HG03097 (cell line): ENCODE results near the gene MAP3K20.

ENCODE experiments used
- ATAC-seq: cut with Tn5 transposase; IDR thresholded peaks from one replicate; pipeline ENCODE4 v1.9.1; 2021; ENCODE audit not compliant: unreplicated experiment, low FRiP score

The MAP3K20 gene

GRCh38 chr2:173221937-173222594, 146.4 kb downstream of the MAP3K20 start:
- ATAC-seq, result no peak

- no peak for ATAC-seq
Measured at GRCh38 chr2:173223871-173224270, 148.2 kb downstream of the MAP3K20 start.

- no peak for ATAC-seq
Measured at GRCh38 chr2:173226899-173227698, 151.5 kb downstream of the MAP3K20 start.

DNA sequence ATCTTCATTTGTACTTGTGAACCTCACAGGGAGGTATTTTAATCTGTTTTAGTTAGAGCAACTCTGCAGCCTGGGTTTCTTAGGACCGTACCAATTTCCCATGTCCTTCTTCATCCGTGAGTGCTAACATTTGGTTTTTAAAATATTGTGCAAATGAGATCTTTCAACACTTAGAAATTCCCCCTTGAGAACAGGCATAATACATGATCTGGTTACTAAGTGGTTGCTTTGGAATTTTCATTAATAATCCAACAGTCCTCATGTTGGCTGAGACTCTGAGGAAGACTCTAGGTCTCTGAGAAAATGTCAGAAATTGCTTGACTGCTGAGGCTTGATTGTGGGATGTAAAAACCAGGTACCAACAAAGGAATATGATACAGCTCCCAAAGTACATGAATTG, 153.4 kb downstream of the MAP3K20 start:
- ATAC-seq, result no peak

DNA sequence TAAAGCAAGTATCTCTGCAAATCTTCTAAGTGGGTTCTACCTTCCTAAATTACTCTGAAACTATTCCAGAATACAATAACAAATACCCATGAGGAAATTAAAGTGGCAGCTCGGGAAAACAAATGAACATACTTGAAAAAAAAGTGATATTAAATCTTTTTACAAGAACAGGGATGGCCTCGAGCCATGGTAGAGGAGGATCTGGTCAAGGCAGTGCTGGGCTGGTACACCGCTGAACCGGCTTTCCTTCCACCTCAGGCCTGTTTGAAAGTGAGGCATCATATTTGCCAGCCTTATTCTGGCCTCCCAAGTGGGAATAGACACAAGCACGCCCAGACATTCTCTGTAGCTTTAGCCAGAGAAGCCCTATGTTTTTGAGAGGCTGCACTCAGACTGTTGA, 154.5 kb downstream of the MAP3K20 start:
- no peak for ATAC-seq

DNA sequence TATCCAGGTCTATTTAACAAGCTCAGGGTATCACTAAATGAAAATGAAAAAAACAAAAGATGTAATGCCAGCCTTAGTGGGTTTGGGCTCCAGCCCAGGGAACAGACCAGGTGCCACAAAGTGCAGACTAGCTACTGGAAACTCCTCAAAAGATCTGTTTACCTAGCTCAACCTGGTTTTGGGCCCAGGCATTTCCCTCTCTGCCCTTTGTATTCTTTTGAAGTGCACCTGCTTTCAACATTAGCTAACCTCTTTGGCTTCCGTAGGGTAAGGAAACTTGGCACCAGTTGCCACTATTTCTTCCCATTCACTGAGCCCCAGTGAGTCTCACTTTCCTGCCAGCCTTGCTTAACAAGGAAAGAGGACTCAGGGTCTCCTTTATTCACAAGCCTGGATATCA, 155.4 kb downstream of the MAP3K20 start:
- ATAC-seq, result no peak

- no peak for ATAC-seq
Measured at GRCh38 chr2:173231465-173231864, 155.8 kb downstream of the MAP3K20 start.

DNA sequence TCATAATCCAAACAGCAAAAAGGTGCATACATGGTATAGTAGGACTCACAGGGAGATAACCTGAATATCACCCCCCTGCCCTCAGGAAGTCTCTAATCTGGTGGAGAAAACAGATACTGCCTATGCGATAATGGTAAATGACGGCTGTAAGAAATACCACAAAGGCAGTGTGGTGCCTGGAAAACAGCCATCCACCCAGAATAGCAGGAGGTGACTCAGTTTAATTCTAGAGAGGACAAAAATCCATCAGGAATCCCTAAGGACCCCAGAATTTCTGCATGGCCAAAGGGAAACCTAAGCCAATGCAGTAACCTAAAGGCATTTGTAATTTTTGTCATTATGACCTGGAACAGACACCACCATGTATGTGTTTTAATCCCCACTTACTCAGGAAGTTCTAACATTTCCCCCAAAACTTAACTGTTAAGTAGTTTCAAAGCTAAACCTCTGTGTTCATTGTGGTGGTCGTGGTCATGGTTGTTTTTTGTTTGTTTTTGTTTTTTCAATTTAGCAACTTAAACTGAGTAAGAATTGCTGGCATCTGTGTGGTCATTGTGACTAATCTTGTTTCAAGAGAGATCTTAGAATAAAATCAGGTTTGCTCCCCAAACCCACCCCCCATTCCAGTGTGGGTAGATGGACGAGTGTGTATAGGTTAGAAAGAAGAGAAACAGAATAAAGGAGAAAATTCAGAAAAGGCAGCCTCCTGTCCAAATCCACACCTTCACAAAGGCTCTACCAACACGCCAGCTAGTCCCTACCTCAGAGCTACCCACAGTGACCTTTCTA, 157.5 kb downstream of the MAP3K20 start:
- ATAC-seq, result no peak

GRCh38 chr2:173235947-173236803, 160.5 kb downstream of the MAP3K20 start:
- ATAC-seq, result no peak

GRCh38 chr2:173238385-173238784, 162.7 kb downstream of the MAP3K20 start:
- ATAC-seq, result no peak

DNA sequence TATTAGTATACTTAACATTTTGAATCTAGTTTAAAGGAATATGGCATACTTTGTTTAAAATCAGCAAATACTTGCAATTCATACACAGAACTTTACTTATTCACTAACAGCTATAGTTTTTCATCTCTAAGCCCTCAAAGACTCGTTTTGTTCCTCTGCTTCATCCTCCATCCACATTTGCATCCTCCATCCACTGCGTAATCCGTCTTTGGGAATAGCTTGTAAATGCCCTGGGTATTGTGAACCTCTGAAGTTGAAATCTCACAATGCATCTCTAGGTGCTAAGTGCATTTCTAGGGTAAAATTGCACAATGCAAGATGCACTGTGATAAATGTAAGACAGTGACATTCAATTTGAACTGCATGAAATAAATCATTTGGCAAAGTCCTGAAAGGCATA, 163.2 kb downstream of the MAP3K20 start:
- ATAC-seq, result no peak

- ATAC-seq, result peak; percentile 86
Measured at GRCh38 chr2:173239644-173240043, 164.0 kb downstream of the MAP3K20 start.

GRCh38 chr2:173240083-173240482, 164.4 kb downstream of the MAP3K20 start:
- no peak for ATAC-seq

DNA sequence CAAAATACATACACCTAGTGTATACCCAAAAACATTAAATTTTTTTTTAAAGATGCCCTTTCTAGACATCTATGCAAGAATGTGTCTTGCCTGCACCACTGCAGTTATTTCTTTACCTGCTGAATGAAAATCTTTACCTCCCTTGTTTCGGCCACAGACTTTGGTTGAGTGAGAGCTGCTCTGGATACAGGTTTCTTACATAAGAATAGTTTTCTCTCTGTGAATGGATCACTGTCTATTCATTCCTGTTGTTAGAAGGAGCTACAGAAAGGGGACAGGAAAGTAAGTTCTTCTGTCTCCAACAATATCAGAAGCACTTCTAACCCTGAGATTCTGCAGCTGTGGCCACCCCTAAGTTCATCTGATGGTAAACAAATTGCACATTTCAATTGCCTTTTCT, 166.0 kb downstream of the MAP3K20 start:
- no peak for ATAC-seq

DNA sequence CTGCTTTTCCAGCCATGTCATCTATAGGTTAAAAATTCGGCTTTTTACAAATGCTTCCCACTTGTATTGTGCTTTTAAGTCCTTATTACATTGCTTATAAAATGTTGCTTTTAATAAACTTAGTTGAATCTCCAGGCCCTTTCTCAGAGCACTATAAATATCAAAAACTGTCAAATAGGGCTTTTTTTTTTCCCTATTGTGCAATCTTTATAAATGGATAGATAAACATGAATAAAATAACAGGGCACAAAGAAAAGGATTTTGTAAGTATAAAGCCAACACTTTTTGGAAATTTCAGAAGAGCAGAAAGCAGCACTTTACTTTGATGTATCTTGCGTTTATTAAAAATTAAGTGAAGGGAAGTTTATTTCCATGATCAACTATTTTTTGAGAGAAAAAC, 171.5 kb downstream of the MAP3K20 start:
- ATAC-seq, result no peak

DNA sequence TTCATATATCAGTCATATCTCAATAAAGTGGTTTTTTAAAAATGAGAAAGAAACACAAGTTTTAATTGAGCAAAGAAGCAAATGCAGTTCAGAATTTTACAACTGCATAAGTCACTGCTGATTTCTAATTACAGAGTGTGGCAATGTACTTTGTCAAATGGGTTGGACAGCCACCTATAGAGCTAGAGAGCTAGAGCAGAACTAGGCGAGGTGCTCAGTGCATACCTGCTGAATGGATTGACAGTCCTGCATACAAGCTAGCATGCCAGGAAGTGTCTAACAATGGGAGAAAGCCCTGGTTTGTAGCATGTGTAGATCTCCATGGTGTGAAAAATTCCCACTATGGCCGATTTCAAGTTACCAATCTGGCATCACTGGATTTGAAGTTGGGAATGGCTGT, 172.7 kb downstream of the MAP3K20 start:
- no peak for ATAC-seq

GRCh38 chr2:173249661-173250641, 174.3 kb downstream of the MAP3K20 start:
- ATAC-seq, result no peak

GRCh38 chr2:173251225-173251624, 175.6 kb downstream of the MAP3K20 start:
- no peak for ATAC-seq

- ATAC-seq, result no peak
Measured at GRCh38 chr2:173252581-173252980, 176.9 kb downstream of the MAP3K20 start.
